Measurements from ENCODE around the gene ZNF488.

Gene ZNF488

GRCh38 chr10:47362199-47362598 is 21.9 kb downstream of the ZNF488 start:
- no peak for TF ChIP-seq POLR2A (IDR thresholded peaks at IDR 0.05; ENCODE audit: low read depth, low read length)
- FAIRE-seq: no peak
- no peak for DNase-seq (ENCODE audit: insufficient read length, low spot score)

GRCh38 chr10:47361293-47361692 is 22.8 kb downstream of the ZNF488 start:
- TF ChIP-seq POLR2A (IDR thresholded peaks at IDR 0.05; ENCODE audit: low read depth, low read length): no peak
- peak; percentile 47 for DNase-seq (ENCODE audit: insufficient read length, low spot score)
- no peak for FAIRE-seq

- FAIRE-seq: no peak
- no peak for DNase-seq (ENCODE audit: insufficient read length, low spot score)
- TF ChIP-seq POLR2A (IDR thresholded peaks at IDR 0.05; ENCODE audit: low read depth, low read length): no peak
These were observed 23.6 kb downstream of the ZNF488 start for GRCh38 chr10:47360419-47361040.

- DNase-seq (ENCODE audit: insufficient read length, low spot score): no peak
- no peak for TF ChIP-seq POLR2A (IDR thresholded peaks at IDR 0.05; ENCODE audit: low read depth, low read length)
- FAIRE-seq: no peak
These were observed 24.3 kb downstream of the ZNF488 start for GRCh38 chr10:47359626-47360418.

GRCh38 chr10:47359101-47359500 is 25.0 kb downstream of the ZNF488 start:
- no peak for TF ChIP-seq POLR2A (IDR thresholded peaks at IDR 0.05; ENCODE audit: low read depth, low read length)
- DNase-seq (ENCODE audit: insufficient read length, low spot score): no peak
- no peak for FAIRE-seq

GRCh38 chr10:47358457-47358856 is 25.6 kb downstream of the ZNF488 start:
- DNase-seq (ENCODE audit: insufficient read length, low spot score): no peak
- no peak for FAIRE-seq
- TF ChIP-seq POLR2A (IDR thresholded peaks at IDR 0.05; ENCODE audit: low read depth, low read length): no peak

GRCh38 chr10:47357911-47358310 is 26.2 kb downstream of the ZNF488 start:
- FAIRE-seq: no peak

GRCh38 chr10:47357131-47357582 is 26.9 kb downstream of the ZNF488 start:
- no peak for TF ChIP-seq POLR2A (IDR thresholded peaks at IDR 0.05; ENCODE audit: low read depth, low read length)
- no peak for FAIRE-seq

More at GRCh38 chr10:47357911-47358310, 26.2 kb downstream of the ZNF488 start:
- TF ChIP-seq POLR2A (IDR thresholded peaks at IDR 0.05; ENCODE audit: low read depth, low read length): no peak
- no peak for DNase-seq (ENCODE audit: insufficient read length, low spot score)

GRCh38 chr10:47356708-47357107 is 27.4 kb downstream of the ZNF488 start:
- DNase-seq (ENCODE audit: insufficient read length, low spot score): no peak
- no peak for TF ChIP-seq POLR2A (IDR thresholded peaks at IDR 0.05; ENCODE audit: low read depth, low read length)

More at GRCh38 chr10:47357131-47357582, 26.9 kb downstream of the ZNF488 start:
- no peak for DNase-seq (ENCODE audit: insufficient read length, low spot score)

GRCh38 chr10:47354900-47355299 is 29.2 kb downstream of the ZNF488 start:
- FAIRE-seq (no peak), DNase-seq (ENCODE audit: insufficient read length, low spot score) (no peak)
- no peak for TF ChIP-seq POLR2A (IDR thresholded peaks at IDR 0.05; ENCODE audit: low read depth, low read length)

More at GRCh38 chr10:47356708-47357107, 27.4 kb downstream of the ZNF488 start:
- no peak for FAIRE-seq

- no peak for TF ChIP-seq POLR2A (IDR thresholded peaks at IDR 0.05; ENCODE audit: low read depth, low read length)
- FAIRE-seq (no peak), DNase-seq (ENCODE audit: insufficient read length, low spot score) (no peak)
These were observed 29.9 kb downstream of the ZNF488 start for GRCh38 chr10:47354165-47354564.

GRCh38 chr10:47353351-47353750 is 30.7 kb downstream of the ZNF488 start:
- no peak for DNase-seq (ENCODE audit: insufficient read length, low spot score)
- no peak for TF ChIP-seq POLR2A (IDR thresholded peaks at IDR 0.05; ENCODE audit: low read depth, low read length)
- no peak for FAIRE-seq

- FAIRE-seq (no peak), DNase-seq (ENCODE audit: insufficient read length, low spot score) (no peak)
- TF ChIP-seq POLR2A (IDR thresholded peaks at IDR 0.05; ENCODE audit: low read depth, low read length): no peak
These were observed 31.9 kb downstream of the ZNF488 start for GRCh38 chr10:47351899-47352815.
